Measurements from ENCODE around the gene ACOXL.

Gene ACOXL

GRCh38 chr2:111135910-111136297 is 403.5 kb downstream of the ACOXL start:
- no peak for DNase-seq (ENCODE audit: low read depth in 3 of 3)

GRCh38 chr2:111138839-111139238 is 406.5 kb downstream of the ACOXL start:
- no peak for DNase-seq (ENCODE audit: low read depth in 3 of 3)

- no peak for DNase-seq (ENCODE audit: low read depth in 3 of 3)
Observed at GRCh38 chr2:111139637-111140317, 407.4 kb downstream of the ACOXL start.

GRCh38 chr2:111140815-111141214 is 408.4 kb downstream of the ACOXL start:
- no peak for DNase-seq (ENCODE audit: low read depth in 3 of 3)

- DNase-seq (ENCODE audit: low read depth in 3 of 3): no peak
Observed at GRCh38 chr2:111142101-111142500, 409.7 kb downstream of the ACOXL start.

- no peak for DNase-seq (ENCODE audit: low read depth in 3 of 3)
Observed at GRCh38 chr2:111143107-111143842, 410.9 kb downstream of the ACOXL start.

- DNase-seq (ENCODE audit: low read depth in 3 of 3): no peak
Observed at GRCh38 chr2:111143843-111144198, 411.4 kb downstream of the ACOXL start.

GRCh38 chr2:111145103-111145760 is 412.9 kb downstream of the ACOXL start:
- DNase-seq (ENCODE audit: low read depth in 3 of 3): no peak

GRCh38 chr2:111145951-111146350 is 413.6 kb downstream of the ACOXL start:
- no peak for DNase-seq (ENCODE audit: low read depth in 3 of 3)

GRCh38 chr2:111148225-111148873 is 416.0 kb downstream of the ACOXL start:
- DNase-seq (ENCODE audit: low read depth in 3 of 3): no peak

GRCh38 chr2:111148925-111149324 is 416.6 kb downstream of the ACOXL start:
- no peak for DNase-seq (ENCODE audit: low read depth in 3 of 3)

- DNase-seq (ENCODE audit: low read depth in 3 of 3): no peak
Observed at GRCh38 chr2:111149882-111150455, 417.6 kb downstream of the ACOXL start.

GRCh38 chr2:111154758-111155157 is 422.4 kb downstream of the ACOXL start:
- DNase-seq (ENCODE audit: low read depth in 3 of 3): no peak

- no peak for DNase-seq (ENCODE audit: low read depth in 3 of 3)
Observed at GRCh38 chr2:111155610-111156009, 423.2 kb downstream of the ACOXL start.

GRCh38 chr2:111156529-111156928 is 424.2 kb downstream of the ACOXL start:
- DNase-seq (ENCODE audit: low read depth in 3 of 3): no peak

- no peak for DNase-seq (ENCODE audit: low read depth in 3 of 3)
Observed at GRCh38 chr2:111157071-111157661, 424.8 kb downstream of the ACOXL start.

- DNase-seq (ENCODE audit: low read depth in 3 of 3): no peak
Observed at GRCh38 chr2:111157798-111158197, 425.4 kb downstream of the ACOXL start.

GRCh38 chr2:111159641-111160040 is 427.3 kb downstream of the ACOXL start:
- no peak for DNase-seq (ENCODE audit: low read depth in 3 of 3)

GRCh38 chr2:111160758-111161157 is 428.4 kb downstream of the ACOXL start:
- no peak for DNase-seq (ENCODE audit: low read depth in 3 of 3)

GRCh38 chr2:111161971-111162370 is 429.6 kb downstream of the ACOXL start:
- DNase-seq (ENCODE audit: low read depth in 3 of 3): no peak

GRCh38 chr2:111162718-111163331 is 430.5 kb downstream of the ACOXL start:
- no peak for DNase-seq (ENCODE audit: low read depth in 3 of 3)

All from stimulated activated CD4-positive, alpha-beta T cell treated with anti-CD3 and anti-CD28 coated beads, TNF-alpha, amount 100 ng/mL, for 48 hours (primary cell).